Stimulated activated CD4-positive, alpha-beta T cell treated with anti-CD3 and anti-CD28 coated beads, TNF-alpha, amount 100 ng/mL, for 4 hours (primary cell): ENCODE data around the gene VDR.

ENCODE experiments used
- DNase-seq, 3 experiments: peaks; one replicate each; pipeline ENCODE4 v3.0.0-alpha.2; 2020; ENCODE audit warnings: low read depth in 3 of 3

The VDR gene

DNA sequence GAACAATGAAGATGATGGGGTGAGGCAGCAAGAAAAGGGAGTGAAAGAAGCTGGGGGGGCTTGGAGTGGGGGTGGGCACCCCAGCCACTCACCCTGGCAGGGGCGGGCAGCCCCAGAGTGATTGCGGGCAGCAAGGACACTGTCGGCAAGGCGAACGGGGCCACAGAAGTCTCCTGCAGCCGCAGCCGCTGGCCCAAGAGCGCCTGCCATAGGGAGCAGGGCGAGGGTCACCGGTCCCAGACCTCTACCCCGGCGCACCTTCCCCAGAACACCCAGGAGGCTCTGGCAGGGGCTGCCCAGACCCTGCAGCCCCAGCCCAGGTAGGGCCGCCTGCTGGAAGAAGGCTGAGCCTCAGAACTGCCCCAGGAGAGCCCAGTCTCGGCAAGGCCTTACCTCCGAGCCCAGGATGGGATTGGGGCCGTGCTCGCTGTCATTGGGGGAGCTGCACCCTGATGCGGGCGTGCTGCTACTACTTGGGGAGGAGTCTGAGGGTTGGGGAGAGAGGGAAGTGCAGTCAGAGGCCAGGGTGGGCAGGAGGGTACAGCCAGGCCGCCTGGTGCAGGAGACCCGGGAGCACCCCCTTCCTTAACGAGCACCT lies 108.9 kb downstream of the VDR start:
- no peak for DNase-seq

DNA sequence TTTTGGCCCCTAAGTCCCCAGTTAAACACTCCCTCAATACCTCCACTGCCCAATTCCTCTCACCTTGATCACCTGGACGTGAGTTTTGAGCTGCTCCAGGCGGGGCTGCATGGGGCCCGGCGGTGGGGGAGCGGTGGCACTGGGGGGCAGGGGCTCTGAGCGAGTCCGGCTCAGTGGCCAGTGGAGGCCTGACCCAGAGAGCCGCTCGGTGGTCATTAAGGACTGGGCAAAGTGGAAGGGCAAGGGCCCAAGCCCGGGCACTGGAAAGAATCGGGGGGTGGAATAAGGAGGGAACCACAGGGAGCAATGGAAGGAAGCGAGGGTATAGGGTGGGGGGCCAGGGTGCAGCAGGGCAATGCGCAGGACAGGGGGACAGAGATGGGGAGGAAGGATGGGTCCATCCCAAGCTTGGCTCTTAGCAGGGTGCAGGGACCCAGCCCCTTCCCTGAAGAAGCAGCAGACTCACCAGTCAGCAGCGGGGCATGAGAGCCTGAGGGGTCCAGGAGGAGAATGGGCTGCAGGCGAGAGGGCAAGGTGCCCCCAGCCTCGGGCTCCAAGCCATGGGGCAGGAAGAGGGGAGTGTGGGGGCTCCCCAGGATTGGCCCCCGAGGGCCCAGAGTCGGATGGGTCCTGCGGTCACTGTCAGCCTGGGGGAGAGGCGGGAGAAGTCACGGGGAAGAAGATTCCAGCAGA lies 109.5 kb downstream of the VDR start:
- no peak for DNase-seq

DNA sequence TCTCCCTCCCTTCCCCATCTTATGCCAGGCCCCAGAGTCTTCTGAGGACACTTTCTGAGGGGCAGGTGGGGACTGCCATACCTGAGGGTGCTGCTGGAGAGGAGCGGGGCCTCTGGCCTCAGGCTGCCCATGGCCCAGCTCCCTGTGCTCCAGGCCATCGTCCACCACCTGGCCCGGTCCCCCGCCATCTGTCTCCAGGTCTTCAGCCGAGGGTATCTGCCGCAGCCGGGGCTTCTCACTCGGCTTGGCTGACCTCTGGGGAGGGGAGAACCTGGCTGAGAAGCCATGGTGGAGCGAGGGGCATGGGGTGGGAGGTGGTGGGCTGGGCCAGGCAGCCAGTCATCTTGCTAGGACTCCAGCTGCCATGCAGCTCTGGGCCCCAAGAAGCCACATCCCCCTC lies 110.1 kb downstream of the VDR start:
- DNase-seq = no peak

DNA sequence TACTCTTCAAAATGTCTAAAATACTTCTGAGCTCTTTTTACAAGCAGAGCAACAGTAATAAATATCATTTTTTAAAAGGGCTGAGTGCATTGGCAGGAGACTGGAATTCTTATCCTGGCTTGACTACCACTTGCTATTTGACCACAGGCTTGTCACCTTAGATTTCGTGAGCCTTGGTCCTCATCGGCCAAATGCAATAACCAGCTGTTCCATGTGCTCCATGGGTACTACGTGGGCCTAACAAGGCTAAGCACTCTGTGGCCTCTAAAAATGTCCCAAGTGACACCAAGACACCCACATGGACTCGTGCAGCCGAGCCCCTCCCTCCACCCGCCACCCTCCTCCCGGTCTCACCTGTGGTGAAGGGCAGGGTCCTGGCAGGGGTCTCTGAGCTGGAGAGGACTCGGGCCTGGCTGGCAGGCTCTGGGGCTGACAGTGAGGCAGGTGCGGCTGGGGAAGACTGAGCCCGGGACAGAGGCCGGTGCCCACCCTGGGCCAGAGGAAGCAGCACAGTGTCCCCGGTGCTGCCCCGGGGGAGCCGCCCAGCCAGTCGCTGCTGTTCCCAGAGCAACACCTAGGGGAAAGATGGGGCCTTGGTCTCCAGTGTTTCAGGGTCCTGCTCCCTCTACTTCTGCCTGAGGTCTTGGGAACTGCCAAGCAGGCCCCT lies 111.6 kb downstream of the VDR start:
- DNase-seq = no peak

DNA sequence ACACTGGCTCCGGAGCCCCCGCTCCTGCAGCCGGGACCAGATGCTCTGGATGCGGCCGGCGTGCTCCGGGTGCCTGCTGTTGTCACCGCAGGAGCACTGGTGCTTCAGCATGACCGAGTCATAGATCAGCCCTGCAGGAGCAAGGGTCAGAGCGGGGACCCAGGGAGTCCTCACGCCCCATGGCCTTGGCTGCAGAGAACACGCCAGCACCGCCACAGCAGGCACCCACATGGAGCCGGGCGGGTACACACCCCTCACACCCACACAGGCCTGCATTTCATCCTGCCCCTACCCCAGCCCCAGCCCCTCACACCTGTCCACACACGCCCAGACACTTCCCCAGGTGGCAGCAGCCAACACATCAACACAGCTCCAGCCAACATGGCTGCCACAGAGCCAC lies 112.9 kb downstream of the VDR start:
- no peak for DNase-seq
